Lower lobe of right lung (tissue), 2 donors: ENCODE data around the gene ACYP2. TPM values are rescaled to one million over a fixed set of nuclear protein-coding genes. Genes with fewer than 3 reads are reported as not detected.
A peak's percentile ranks its signal among the peaks of the same experiment; 100 is the strongest.
"Not testable (repeated sequence)": the region's sequence is repeated elsewhere in the genome, so short reads cannot be mapped to it uniquely, and the experiment has no call there.

ENCODE experiments used
- ATAC-seq, 2 donors: fragments of 200-7000 bp; cut with Tn5 transposase; one replicate each; pipeline ENCODE4 v1.9.1; 2020 to 2022; ENCODE audit warnings: mild to moderate bottlenecking in 2 of 2, moderate library complexity in 2 of 2
- DNase-seq: peaks from one replicate; pipeline ENCODE4 v3.0.0-alpha.2; 2020
- H3K27ac ChIP-seq: fragments of 200-600 bp; one replicate; pipeline ENCODE4 v1.8.0; 2022
- H3K27me3 ChIP-seq: fragments of 200-600 bp; one replicate; pipeline ENCODE4 v1.8.0; 2022; ENCODE audit warnings: low read depth
- H3K36me3 ChIP-seq: fragments of 200-600 bp; one replicate; pipeline ENCODE4 v1.8.0; 2022; ENCODE audit warnings: mild to moderate bottlenecking
- H3K4me1 ChIP-seq: fragments of 200-600 bp; one replicate; pipeline ENCODE4 v1.8.0; 2022
- H3K4me3 ChIP-seq: fragments of 200-600 bp; one replicate; pipeline ENCODE4 v1.8.0; 2022; ENCODE audit warnings: mild to moderate bottlenecking
- H3K9me3 ChIP-seq: fragments of 200-600 bp; one replicate; pipeline ENCODE4 v1.8.0; 2022
- intact Hi-C: fragments of 100-400 bp; cut with DNase I; formaldehyde crosslinking; loops from one replicate; pipeline ENCODE4 v1.11.0; 2022
- long read RNA-seq: library from polyadenylated mRNA; unstranded; transcript quantifications from one replicate; pipeline ENCODE4 v2.0.0, GENCODE V29; 2021
- total RNA-seq: library from RNA; stranded (reverse); fragmentation: NEBNext Ultra II Directional; extraction: Animal tissue kit (Norgen Biotek cat#: 25700); gene quantifications from one replicate; pipeline ENCODE4 v1.2.1, GENCODE V29; 2021
- TF ChIP-seq, protein P1 (sequence below): fragments of 200-600 bp; IDR thresholded peaks from one replicate; pipeline ENCODE4 v1.8.0; 2022; ENCODE audit warnings: antibody characterized with exemption, mild to moderate bottlenecking
- donor health status: DM: no; HTN: yes; CAD: no; lungs with severe emphysema.

The ACYP2 gene
- 15.3 TPM for total RNA-seq
- long read RNA-seq, partial matches to known transcripts, result 4 of 24 reads
- long read RNA-seq, other reads (novel, unspliced or antisense), result 17 of 24 reads

DNA sequence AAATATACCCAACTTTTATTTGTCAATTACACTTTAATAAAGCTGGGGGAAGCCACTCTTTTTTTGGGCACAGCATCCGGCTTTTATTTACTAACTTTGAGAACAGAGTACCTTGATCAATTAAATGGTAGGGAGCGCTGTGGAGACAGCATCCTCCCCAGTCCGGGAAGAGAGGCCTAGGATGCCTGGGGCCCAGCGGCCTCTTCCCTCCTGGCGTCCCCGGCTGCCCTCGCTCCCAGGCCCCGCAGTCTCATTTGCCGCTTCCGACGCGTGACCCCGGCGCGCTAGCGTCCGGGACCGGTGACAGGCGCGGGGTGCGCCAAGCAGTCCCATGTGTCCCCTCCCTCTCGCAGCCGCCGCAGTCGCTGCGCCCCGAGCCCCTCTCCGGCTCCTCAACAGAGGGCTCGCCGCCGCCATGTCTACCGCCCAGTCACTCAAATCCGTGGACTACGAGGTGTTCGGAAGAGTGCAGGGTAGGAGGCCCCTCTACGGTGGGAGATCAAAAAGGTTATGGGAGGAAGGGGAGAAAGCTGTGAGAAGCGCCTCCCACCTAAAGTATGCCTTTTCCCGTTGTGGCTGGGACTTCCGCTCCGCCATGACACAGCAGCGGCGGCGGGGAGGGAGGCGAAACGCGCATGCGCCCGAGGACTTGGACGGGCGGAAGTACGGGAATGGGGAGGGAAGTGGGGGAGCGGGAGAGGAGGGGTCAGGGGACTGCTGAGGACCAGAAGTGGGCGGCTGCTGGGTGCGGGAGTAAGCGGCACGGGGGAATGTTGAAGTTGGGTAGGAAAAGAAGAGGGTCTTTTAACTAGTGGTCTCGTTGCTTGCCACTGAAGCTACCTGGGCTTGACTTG, at the start of gene ACYP2:
ACYP2 (plus strand) TSS at position 332 of the 854 bp plus-strand sequence.
- Histone ChIP-seq H3K27ac (peak within 1 kb of the TSS; percentile 100), H3K27me3 (no peaks in the 10 kb centered on the region), H3K4me3 (peak within 1 kb of the TSS; percentile 78), H3K4me1 (peaks cover 7% of the 10 kb centered on the region), H3K9me3 (no peaks in the 10 kb centered on the region), H3K36me3 (no peaks in the 10 kb centered on the region)
- ATAC-seq (peak; percentile 99), DNase-seq (peak; percentile 97)
- TF ChIP-seq, protein P1, sequence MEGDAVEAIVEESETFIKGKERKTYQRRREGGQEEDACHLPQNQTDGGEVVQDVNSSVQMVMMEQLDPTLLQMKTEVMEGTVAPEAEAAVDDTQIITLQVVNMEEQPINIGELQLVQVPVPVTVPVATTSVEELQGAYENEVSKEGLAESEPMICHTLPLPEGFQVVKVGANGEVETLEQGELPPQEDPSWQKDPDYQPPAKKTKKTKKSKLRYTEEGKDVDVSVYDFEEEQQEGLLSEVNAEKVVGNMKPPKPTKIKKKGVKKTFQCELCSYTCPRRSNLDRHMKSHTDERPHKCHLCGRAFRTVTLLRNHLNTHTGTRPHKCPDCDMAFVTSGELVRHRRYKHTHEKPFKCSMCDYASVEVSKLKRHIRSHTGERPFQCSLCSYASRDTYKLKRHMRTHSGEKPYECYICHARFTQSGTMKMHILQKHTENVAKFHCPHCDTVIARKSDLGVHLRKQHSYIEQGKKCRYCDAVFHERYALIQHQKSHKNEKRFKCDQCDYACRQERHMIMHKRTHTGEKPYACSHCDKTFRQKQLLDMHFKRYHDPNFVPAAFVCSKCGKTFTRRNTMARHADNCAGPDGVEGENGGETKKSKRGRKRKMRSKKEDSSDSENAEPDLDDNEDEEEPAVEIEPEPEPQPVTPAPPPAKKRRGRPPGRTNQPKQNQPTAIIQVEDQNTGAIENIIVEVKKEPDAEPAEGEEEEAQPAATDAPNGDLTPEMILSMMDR, result peak; percentile 21
- intact Hi-C loops, result no loop called here

DNA sequence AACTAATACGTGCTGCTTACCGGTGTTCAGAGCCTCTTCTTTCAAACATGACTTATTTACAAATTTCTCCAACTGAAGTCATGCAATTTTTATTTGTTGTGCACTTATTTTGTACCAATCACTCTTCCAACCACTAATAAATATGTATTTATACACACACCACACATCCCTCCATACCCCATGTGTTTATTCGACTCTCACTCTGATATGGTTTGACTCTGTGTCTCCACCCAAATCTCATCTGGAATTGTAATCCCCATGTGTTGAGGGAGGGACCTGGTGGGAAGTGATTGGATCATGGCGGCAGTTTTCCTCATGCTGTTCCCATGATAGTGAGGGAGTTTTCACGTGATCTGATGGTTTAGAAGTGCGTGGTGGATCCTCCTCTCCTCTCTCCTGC, 49.5 kb upstream of the ACYP2 start:
- no peak for ATAC-seq
- no peaks in the 10 kb centered on the region for H3K4me1 ChIP-seq
- H3K9me3 ChIP-seq, result no peaks in the 10 kb centered on the region
- DNase-seq, result no peak
- TF ChIP-seq, protein P1, result no peak
- no peaks in the 10 kb centered on the region for H3K27me3 ChIP-seq
- intact Hi-C loops, result no loop called here
- H3K4me3 ChIP-seq, result no peak overlapping the region
- H3K36me3 ChIP-seq, result no peaks in the 10 kb centered on the region
- no peak overlapping the region for H3K27ac ChIP-seq

DNA sequence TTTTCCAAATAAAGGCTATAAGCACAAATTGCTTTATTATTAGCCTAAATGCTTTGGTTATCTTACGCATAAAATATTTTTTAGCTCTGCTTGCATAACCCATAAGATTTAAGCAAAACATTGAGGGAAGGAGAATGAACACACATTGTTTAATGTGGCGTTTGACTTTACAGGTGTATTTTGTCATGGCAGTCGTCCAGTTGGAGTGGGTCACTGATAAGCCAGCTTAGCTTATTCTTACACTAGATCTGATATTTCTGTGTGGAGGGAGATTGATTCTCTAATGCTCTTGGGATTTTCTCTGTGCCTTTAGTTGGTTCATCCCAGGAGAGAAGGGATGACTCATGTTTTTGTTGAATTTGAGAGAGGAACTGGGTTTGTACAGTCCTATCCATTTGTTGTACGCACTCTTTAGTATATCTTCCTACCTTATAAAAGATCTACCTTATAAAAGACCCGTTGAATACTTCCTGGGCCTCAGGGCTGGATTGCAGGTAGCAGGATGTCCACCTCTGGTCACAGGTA, 47.5 kb upstream of the ACYP2 start:
- H3K27me3 ChIP-seq, result no peaks in the 10 kb centered on the region

DNA sequence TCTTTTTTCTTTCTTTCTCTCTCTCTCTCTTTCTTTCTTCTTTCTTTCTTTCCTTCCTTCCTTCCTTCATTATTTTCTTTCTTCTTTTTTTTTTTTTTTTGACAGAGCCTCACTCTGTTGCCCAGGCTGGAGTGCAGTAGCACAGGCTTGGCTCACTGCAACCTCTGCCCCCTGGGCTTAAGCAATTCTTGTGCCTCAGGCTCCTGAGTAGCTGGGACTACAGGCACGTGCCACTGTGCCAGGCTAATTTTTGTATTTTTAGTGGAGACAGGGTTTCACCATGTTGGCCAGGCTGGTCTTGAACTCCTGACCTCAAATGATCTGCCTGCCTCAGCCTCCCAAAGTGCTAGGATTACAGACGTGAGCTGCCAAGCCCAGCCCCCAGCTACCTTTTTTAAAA, 42.9 kb upstream of the ACYP2 start:
- H3K4me3 ChIP-seq, DNase-seq, H3K36me3 ChIP-seq, ATAC-seq, H3K27me3 ChIP-seq, H3K9me3 ChIP-seq, H3K27ac ChIP-seq, intact Hi-C loops, H3K4me1 ChIP-seq: not testable (repeated sequence)

More for the DNA sequence above, 47.5 kb upstream of the ACYP2 start:
- intact Hi-C loops, result no loop called here
- H3K27ac ChIP-seq, result no peak overlapping the region
- H3K4me3 ChIP-seq, result no peak overlapping the region
- H3K36me3 ChIP-seq, result no peaks in the 10 kb centered on the region
- no peak for DNase-seq
- no peaks in the 10 kb centered on the region for H3K9me3 ChIP-seq
- TF ChIP-seq, protein P1, result no peak
- H3K4me1 ChIP-seq, result no peaks in the 10 kb centered on the region
- ATAC-seq, result no peak

DNA sequence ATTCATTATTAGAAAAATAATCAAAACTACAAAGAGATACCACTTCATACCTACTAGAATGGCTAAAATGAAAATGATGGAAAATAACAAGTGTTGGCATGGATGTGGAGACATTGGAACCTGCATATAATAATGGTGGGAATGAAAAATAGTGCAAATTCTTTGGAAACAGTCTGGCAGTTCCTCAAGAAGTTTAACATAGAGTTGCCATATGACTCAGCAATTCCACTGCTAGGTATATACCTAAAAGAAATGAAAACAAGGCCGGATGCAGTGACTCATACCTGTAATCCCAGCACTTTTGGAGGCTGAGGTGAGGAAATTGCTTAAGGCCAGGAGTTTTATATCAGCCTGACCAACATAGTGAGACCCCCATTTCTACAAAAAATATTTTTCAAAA, 41.6 kb upstream of the ACYP2 start:
- TF ChIP-seq, protein P1, result no peak
- Histone ChIP-seq H3K27me3 (no peaks in the 10 kb centered on the region), H3K4me1 (peaks cover 8% of the 10 kb centered on the region), H3K27ac (no peak overlapping the region), H3K4me3 (no peak overlapping the region), H3K36me3 (no peaks in the 10 kb centered on the region), H3K9me3 (no peaks in the 10 kb centered on the region)
- DNase-seq (no peak), ATAC-seq (no peak)
- intact Hi-C loops, result no loop called here
